HG02571 (cell line): ENCODE results near the gene PPP4R3B.

ENCODE experiments used
- ATAC-seq: cut with Tn5 transposase; IDR thresholded peaks from one replicate; pipeline ENCODE4 v1.9.1; 2021; ENCODE audit warnings: mild to moderate bottlenecking, moderate library complexity; ENCODE audit not compliant: unreplicated experiment

PPP4R3B gene

GRCh38 chr2:55519938-55520885 lies 97.2 kb downstream of the PPP4R3B start:
- ATAC-seq: peak; percentile 11

GRCh38 chr2:55518841-55519165 lies 98.6 kb downstream of the PPP4R3B start:
- no peak for ATAC-seq

GRCh38 chr2:55511508-55512124 lies 105.8 kb downstream of the PPP4R3B start:
- ATAC-seq: no peak

- ATAC-seq: no peak
These were observed 114.8 kb downstream of the PPP4R3B start for GRCh38 chr2:55502590-55503141.

- ATAC-seq: no peak
These were observed 117.4 kb downstream of the PPP4R3B start for GRCh38 chr2:55500025-55500424.

- no peak for ATAC-seq
These were observed 118.8 kb downstream of the PPP4R3B start for GRCh38 chr2:55498582-55498981.
